NCI-H2081 (cell line): ENCODE results near the gene PRRT2.

Experiments used
- DNase-seq, 2 experiments: peaks; one replicate each; lab custom pipeline; 2025; lab: John Stamatoyannopoulos, UW

The PRRT2 gene

GRCh38 chr16:29863669-29863984, 51.6 kb downstream of the PRRT2 start:
- DNase-seq: no peak

- no peak for DNase-seq
Measured at GRCh38 chr16:29864205-29864604, 52.2 kb downstream of the PRRT2 start.
